HG03066 (cell line): ENCODE data around the gene XXYLT1.

Experiments used
- ATAC-seq: cut with Tn5 transposase; IDR thresholded peaks from one replicate; pipeline ENCODE4 v1.9.1; 2021; ENCODE audit warnings: low read depth; ENCODE audit not compliant: unreplicated experiment

The XXYLT1 gene

DNA sequence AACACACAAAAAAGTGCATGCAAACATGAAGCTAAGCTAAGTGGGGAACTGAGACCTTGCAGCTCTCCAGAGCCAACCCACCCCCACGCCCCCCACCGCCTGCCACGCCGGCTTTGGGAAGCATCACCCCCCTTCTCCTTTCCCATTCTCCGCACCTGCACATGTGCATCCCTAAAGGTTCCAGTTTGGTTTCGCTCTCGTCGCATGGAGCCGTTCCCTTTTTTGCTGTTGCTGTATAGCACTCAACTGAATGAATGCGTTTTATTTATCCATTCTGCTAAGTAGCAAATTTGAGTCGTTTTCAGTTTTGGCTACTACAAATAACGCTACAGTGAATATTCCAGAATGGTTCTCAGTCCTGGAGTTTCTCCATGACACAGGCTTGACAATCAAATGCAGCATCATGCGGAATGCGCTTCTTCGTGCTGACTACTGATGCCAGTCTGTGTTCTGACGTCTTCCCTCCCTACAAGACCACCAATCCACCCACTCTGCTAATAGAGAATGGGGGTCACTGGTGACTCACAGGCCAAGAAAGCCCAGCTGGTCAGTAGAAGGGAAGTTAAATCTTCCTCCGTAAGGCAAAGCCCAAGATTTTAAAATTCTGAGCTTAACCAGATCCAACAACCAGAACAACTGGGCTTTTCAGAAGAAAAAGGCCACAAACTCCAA lies 115.3 kb downstream of the XXYLT1 start:
- no peak for ATAC-seq

GRCh38 chr3:195154793-195155535 lies 116.0 kb downstream of the XXYLT1 start:
- ATAC-seq: no peak

GRCh38 chr3:195154111-195154791 lies 116.7 kb downstream of the XXYLT1 start:
- no peak for ATAC-seq

DNA sequence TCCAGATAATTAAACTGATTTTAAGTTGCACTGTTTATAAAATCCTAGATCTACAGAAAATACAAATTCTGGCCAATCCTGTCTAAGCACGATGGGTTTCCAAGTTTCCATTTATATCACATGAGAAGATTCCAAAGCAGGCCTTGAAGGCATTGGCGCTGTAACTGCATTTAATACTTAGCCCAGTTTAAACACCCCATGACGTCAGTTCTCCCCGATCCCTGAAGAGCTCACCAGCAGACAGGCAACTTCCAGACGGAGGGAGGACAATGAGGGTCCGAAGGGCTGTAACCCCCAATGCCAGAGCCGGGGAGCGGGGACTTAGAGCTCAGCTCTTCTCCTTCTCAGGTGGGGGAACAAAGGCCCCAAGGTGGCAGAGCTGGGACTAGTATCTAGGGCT lies 117.3 kb downstream of the XXYLT1 start:
- ATAC-seq: no peak

- ATAC-seq: no peak
Observed at GRCh38 chr3:195153130-195153529, 117.8 kb downstream of the XXYLT1 start.

DNA sequence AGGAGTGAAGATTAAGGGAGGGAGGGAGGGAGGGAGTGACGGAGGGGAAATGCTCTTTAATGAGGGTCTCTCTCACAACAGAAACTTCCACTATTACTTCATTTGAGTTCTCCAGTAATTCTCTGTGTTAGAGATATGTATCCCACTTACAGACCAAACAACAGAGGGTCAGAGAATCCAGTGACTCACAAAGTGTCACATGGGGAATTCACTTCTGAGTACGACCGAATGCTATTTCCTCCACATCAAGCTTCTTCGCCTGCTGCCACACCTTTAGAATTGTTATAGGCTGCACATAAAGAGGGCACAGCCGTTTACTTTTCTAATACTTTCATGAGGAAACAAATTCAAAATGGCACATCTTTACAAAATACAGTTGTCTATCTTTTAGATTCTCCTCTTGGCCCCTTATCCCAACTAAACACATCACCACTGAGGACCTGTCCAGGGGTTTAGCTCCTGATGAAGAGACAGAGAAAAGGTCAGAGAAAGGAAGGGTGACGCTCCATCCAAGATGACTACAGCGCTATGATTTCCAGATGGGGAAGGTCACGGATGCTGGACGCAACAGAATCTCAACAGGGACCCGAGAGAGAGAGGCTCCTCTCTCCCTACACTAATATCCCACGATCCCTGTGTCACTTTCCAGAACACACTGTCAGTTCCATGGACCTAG lies 119.0 kb downstream of the XXYLT1 start:
- ATAC-seq: no peak

DNA sequence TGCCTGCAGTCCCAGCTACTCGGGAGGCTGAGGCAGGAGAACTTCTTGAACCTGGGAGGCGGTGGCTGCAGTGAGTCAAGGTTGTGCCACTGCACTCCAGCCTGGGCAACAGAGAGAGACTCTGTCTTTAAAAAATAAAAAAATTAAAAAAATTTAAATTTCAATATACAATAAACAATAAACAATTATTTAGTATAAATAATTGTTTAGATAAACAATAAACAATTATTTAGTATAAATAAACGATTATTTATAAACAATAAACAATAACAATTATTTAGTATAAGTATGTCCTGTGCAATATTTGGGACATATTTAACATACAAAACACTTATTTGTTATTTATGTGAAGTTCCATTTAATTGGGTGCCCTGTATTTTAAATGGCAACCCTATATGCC lies 119.6 kb downstream of the XXYLT1 start:
- no peak for ATAC-seq

GRCh38 chr3:195150181-195151118 lies 120.5 kb downstream of the XXYLT1 start:
- peak; percentile 28 for ATAC-seq

DNA sequence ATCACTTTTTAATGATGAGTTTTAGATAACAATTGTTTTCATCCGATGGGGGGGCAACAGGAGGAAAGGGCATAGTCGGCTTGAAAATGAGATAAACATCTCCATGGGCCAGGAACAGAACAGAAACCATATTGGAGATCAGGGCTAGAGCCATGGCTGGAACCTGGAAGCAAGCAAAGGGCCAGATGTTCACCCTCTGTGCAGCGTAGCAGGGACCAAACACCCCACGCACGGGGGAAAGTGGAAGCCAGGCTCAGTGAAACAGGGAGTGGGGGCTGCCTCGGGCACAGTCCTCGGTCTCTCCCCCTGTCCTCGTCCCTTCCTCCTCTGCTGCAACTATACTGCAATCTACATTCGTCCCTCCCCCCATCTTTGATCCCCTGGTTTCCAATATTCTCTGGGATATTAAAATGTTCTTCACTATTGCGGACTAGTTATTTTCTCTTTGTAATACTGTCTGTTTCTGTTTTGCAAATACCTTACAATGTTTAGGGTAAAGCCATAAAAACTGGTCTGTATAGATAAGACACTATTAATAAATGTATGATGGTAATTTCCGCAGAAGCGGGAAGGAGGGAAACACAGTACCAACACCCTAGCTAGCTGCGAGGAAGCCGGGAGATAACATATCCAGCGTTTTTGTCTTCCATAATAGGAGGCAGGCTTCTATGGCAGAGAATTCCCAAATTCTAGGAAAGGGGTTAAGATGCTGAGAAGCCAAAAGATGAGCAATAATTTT lies 121.5 kb downstream of the XXYLT1 start:
- ATAC-seq: no peak

DNA sequence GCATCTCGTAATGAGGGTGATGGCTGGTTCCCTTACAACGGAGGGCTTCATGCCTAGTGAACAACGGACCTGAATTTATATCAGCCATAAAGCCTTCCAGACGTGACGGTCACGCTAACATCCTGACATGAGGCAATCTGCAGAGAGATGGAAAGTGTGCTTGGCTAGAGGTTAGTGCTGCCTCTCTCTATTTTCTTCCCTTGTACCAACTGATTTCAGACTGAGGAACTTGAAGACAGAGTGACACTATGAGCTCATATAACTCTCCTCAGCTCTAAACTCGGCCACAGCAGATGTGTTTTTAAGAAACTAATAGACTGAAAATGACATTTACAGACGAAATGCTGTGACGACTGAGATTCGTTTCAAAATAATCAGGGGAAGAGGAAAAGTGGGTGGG lies 122.4 kb downstream of the XXYLT1 start:
- ATAC-seq: no peak

DNA sequence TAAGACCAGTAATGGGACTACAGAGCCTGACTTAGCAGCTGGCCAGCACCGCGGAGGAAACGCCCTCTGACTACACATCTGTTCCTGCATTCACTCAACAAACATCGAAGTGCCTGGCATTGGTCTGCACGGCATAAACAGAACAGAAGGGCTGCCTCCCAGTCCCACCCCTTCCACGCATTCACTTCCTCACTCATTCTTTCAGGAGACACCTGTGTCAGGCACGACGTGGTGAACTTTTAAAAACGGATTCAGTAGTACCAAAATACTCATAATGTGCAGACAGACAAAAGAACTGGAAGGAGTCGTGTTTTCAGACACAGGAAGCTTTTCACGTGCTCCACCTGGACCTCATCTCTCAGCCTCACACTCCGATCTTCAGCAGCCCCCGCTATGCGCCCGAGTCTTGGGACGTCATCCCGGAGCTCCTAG lies 123.3 kb downstream of the XXYLT1 start:
- peak; percentile 74 for ATAC-seq

- ATAC-seq: no peak
Observed at GRCh38 chr3:195146131-195146530, 124.8 kb downstream of the XXYLT1 start.

DNA sequence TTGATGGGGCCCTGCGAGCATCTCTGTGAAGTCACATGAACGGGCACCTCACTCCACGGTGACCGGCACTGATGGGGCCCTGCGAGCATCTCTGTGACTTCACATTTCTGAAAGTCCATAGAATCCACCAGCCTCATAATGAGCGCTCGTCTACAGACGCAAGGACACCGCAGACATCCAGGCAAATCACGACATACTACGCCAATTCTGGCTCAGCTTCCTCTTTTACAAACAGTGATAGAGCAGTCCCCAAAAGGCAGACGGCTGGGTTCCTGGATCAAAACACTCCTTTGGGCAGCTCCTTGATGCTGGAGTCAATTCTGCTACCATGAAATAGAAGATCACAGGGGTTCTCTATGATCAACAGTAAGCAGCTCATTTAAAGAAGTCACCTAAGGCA lies 125.4 kb downstream of the XXYLT1 start:
- no peak for ATAC-seq

- no peak for ATAC-seq
Observed at GRCh38 chr3:195143221-195143620, 127.7 kb downstream of the XXYLT1 start.

GRCh38 chr3:195142519-195142918 lies 128.4 kb downstream of the XXYLT1 start:
- no peak for ATAC-seq

- ATAC-seq: no peak
Observed at GRCh38 chr3:195140816-195141793, 129.9 kb downstream of the XXYLT1 start.

DNA sequence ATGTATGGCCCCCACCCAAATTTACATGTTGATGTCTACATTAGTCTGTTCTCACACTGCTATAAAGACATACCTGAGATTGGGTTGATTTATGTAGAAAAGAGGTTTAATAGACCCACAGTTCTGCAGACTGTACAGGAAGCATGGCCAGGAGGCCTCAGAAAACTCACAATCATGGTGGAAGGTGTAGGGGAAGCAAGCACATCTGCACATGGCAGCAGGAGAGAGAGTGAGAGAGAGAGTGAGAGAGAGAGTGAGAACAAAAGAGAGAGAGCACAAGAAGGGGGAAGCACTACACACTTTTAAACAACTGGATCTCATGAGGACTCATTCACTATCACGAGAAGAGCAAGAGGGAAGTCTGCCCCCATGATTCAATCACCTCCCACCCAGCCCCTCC lies 130.5 kb downstream of the XXYLT1 start:
- no peak for ATAC-seq

GRCh38 chr3:195139876-195140240 lies 131.1 kb downstream of the XXYLT1 start:
- no peak for ATAC-seq
